ENCODE measurements around the gene EPHA10.
"Not testable (repeated sequence)": the region's sequence is repeated elsewhere in the genome, so short reads cannot be mapped to it uniquely, and the experiment has no call there.

Gene EPHA10

GRCh38 chr1:37708471-37708870, 56.4 kb downstream of the EPHA10 start:
- no peak for DNase-seq

GRCh38 chr1:37705399-37705798, 59.5 kb downstream of the EPHA10 start:
- DNase-seq: no peak

- DNase-seq: no peak
Measured at GRCh38 chr1:37704966-37705365, 60.0 kb downstream of the EPHA10 start.

GRCh38 chr1:37703061-37703460, 61.9 kb downstream of the EPHA10 start:
- no peak for DNase-seq

GRCh38 chr1:37701051-37701450, 63.9 kb downstream of the EPHA10 start:
- DNase-seq: no peak

- no peak for DNase-seq
Measured at GRCh38 chr1:37699147-37699546, 65.8 kb downstream of the EPHA10 start.

GRCh38 chr1:37697737-37698136, 67.2 kb downstream of the EPHA10 start:
- DNase-seq: no peak

- DNase-seq: no peak
Measured at GRCh38 chr1:37697090-37697489, 67.8 kb downstream of the EPHA10 start.

- no peak for DNase-seq
Measured at GRCh38 chr1:37692834-37693175, 72.1 kb downstream of the EPHA10 start.

GRCh38 chr1:37692078-37692833, 72.7 kb downstream of the EPHA10 start, which contains the start of gene CDCA8:
Gene CDCA8 (plus strand): TSS chr1:37692516. CDS start chr1:37692691, 175 bp downstream.
- peak; percentile 94 for DNase-seq

- no peak for DNase-seq
Measured at GRCh38 chr1:37691497-37692077, 73.3 kb downstream of the EPHA10 start.

- no peak for DNase-seq
Measured at GRCh38 chr1:37688926-37689325, 76.0 kb downstream of the EPHA10 start.

GRCh38 chr1:37687764-37688163, 77.2 kb downstream of the EPHA10 start:
- DNase-seq: not testable (repeated sequence)

- no peak for DNase-seq
Measured at GRCh38 chr1:37685722-37686121, 79.2 kb downstream of the EPHA10 start.

GRCh38 chr1:37684182-37684581, 80.7 kb downstream of the EPHA10 start:
- not testable (repeated sequence) for DNase-seq

GRCh38 chr1:37682334-37682987, 82.5 kb downstream of the EPHA10 start:
- DNase-seq: peak; percentile 29

GRCh38 chr1:37680933-37681332, 84.0 kb downstream of the EPHA10 start:
- no peak for DNase-seq

- DNase-seq: no peak
Measured at GRCh38 chr1:37677808-37678207, 87.1 kb downstream of the EPHA10 start.

- DNase-seq: no peak
Measured at GRCh38 chr1:37677143-37677439, 87.8 kb downstream of the EPHA10 start.

- no peak for DNase-seq
Measured at GRCh38 chr1:37676281-37677142, 88.4 kb downstream of the EPHA10 start.

GRCh38 chr1:37673920-37674319, 91.0 kb downstream of the EPHA10 start:
- DNase-seq: no peak

- no peak for DNase-seq
Measured at GRCh38 chr1:37672136-37672870, 92.6 kb downstream of the EPHA10 start.

GRCh38 chr1:37671261-37671660, 93.7 kb downstream of the EPHA10 start:
- no peak for DNase-seq
